GM21529 (cell line): Measurements from ENCODE around the gene CCDC78.
"Not testable (repeated sequence)": the region's sequence is repeated elsewhere in the genome, so short reads cannot be mapped to it uniquely, and the experiment has no call there.

Experiments used
- ATAC-seq: cut with Tn5 transposase; IDR thresholded peaks from one replicate; pipeline ENCODE4 v1.9.1; 2021; ENCODE audit not compliant: unreplicated experiment

Gene CCDC78

DNA sequence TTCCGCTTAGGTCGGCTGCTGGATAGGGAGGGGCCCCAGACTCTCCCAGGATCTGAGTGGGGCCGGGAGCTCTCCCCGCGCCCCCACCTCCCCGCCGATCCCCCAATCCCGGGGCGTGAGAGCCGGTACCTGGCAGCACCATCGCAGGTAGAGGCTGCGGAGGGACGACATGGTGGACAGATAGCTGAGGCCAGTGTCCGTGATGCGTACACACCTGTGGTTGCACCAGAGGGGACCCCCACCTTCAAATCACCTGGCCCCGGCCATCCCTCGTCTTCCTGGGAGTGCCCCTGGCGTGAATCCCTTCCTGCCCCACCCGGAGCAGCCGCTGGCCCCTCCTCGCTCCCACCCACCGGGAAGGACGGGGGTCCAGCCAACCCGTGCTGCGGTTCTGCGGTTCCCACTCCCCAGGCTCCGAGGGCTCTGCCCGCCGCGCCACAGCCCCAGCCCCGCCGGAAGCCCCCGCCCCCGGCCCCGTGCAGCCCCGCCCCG is 31.3 kb downstream of the CCDC78 start:
- ATAC-seq: no peak

DNA sequence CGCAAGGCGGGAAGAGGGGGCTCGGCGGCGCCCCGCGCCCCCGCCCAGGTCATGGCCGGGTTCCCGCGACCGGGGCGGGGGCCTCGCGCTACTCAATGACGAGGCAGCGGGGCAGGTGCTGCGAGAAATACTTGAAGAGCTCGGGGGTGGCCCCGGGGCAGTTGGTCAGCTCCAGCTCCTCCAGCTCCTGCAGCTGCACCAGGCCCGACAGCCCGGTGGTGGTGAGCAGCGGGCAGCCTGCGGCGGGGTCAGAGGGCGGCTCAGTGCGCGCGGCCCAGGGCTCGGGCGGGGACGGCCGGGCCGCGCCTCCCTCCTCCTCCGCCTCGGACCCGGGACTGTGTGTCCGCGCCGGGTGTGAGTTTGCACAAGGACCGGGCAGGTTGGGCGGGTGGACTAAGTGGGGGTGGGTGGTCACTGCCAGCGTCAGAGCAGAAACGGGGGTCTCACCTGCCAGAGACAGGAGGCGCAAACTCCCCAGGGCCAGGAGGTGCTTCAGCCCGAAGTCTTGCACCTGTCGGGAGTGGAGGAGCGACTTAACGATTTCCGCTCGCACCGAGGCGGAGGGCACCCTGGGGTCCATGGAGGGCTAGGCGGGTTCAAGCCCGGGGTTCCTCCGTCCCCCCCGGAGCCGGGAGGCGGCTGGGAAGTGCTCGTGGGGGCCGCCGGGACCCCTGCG is 31.9 kb downstream of the CCDC78 start:
- no peak for ATAC-seq

DNA sequence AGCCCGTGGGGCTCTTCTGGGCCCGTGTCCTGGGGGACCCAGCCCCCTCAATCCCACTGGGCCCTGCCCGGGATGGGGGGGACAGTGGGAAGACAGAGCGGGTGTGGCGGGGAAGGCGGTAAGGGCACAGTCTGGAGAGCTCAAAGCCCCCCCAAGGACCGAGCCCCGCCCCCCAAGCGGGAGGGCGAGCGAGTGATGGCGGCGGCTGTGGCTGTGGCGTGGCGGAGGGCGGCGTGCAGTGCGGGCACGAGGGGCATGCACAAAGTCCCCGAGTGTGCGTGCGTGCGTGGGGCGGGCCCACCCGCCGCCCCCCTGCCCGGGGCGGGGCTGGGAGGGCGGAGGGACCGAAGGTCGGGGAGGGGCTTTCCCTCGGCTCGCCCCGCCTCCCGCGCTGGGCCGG is 32.5 kb downstream of the CCDC78 start:
- ATAC-seq: no peak

DNA sequence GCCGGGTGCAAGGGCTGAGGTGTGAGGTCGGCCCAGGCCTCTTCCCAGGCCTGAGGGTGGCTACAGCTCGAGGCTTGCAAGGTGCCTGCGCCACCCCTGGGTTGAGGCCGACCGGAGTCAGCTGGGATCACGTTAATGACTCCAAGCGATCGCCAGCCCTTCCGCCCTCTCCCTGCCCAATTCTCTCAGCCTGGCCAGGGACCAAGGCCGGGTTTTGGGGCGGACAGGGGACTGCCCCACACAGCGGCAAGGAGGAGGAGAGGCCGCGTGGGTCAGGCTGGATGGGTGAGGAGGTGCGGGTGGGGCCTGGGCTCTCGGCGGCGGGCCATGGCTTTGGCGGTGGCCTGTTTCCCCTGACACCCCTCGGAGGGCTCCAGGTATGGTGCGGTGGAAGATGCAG is 32.9 kb downstream of the CCDC78 start:
- no peak for ATAC-seq

DNA sequence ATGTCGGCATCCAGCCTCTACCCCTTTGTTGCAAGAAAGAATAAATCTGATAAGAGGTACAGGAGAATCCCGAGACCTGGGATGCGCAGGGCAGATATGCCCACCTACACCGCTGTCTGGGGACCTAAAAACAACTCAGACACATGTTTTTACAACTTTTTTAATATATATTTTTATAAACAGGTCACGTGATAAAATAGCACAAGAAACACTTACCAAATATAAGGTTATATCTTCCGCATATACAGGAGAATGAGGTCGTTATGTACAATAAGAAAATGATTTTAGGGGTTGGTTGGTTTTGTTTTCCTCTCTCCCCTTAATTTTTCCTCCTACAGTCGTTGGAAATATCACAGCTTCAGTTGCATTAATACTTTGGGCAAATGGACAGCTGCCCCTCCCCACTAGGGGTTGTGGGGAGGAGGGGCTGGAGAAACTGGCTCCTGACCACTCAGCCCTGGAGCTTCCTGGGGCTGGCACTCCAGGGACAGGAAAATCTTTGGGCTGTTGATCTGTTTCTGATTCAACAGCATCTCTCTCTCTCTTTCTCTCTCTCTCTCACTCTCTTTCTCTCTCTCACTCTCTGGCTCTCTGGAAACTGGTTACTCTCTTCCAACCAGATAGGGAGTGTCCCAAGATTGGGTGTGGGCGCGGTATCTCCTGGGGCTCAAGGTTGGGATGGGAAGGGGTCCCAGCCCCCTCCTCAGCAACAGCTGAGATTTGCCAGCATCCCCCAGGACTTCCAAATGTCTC is 33.7 kb downstream of the CCDC78 start:
- no peak for ATAC-seq

DNA sequence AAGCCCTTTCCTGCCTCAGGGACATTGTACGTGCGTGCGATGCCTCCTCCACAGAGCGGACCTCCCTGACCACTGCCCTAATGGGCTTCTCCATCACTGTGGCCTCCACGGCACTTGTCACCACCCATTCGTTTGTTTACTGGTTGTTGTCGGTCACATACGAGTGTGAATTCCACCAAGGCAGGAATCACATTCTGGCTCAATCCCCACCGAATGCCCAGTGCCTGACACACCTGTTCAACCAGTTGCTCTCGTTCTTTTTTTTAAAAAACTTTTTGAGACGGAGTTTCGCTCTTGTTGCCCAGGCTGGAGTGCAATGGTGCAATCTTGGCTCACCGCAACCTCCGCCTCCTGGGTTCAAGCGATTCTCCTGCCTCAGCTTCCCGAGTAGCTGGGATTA is 35.0 kb downstream of the CCDC78 start:
- ATAC-seq: not testable (repeated sequence)

DNA sequence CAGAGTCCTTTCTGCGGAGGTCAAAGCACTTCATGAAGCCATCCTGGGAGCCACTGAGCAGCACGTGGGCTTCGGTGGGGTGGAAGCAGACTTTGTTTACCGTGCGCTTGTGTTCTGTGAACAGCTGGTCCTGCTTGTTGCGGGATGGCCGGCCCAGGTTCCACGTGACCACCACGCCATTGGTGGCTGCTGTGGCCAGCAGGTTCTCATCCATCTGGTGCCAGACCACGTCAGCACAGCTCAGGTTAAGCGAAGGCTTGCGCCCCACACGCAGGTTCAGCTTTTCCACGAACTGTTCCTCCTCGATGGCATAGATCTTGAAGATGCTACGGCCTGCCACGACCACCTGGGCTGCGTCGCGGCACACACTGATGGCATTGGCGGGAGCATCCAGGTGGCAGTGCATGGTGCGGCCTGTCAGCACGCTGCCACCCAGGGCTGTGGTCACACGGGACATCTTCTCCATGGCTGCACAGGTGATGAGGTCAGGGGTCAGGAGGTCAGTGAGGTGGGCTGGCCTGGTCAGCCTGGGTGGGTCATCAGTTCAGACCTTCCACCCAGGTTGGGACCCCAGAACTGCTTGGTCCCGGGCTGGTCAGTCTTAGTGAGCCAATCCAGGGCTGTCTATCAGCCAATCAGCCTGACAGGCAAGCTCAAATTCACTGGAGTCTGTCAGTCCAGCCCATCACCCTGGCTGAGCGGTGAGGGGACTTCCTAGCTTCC is 36.9 kb downstream of the CCDC78 start:
- no peak for ATAC-seq

DNA sequence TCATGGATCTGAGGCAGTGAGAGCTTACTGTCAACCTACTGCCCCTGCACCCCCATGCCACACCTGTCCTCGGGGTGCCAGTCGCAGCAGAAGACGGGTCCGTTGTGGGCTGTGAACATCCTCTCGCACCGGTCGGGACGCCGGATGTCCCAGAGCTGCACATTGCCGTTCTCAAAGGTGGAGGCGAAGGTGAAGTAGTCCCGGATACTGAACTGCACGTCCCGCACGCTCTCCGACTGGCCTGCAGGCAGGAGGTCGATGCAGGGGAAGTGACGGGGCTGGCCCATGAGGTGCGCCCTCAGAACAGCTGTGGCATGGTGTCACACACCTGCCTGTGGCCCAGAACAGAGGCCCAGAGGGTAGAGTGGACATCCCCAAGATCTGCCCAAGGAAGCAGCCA is 38.7 kb downstream of the CCDC78 start:
- ATAC-seq: no peak

DNA sequence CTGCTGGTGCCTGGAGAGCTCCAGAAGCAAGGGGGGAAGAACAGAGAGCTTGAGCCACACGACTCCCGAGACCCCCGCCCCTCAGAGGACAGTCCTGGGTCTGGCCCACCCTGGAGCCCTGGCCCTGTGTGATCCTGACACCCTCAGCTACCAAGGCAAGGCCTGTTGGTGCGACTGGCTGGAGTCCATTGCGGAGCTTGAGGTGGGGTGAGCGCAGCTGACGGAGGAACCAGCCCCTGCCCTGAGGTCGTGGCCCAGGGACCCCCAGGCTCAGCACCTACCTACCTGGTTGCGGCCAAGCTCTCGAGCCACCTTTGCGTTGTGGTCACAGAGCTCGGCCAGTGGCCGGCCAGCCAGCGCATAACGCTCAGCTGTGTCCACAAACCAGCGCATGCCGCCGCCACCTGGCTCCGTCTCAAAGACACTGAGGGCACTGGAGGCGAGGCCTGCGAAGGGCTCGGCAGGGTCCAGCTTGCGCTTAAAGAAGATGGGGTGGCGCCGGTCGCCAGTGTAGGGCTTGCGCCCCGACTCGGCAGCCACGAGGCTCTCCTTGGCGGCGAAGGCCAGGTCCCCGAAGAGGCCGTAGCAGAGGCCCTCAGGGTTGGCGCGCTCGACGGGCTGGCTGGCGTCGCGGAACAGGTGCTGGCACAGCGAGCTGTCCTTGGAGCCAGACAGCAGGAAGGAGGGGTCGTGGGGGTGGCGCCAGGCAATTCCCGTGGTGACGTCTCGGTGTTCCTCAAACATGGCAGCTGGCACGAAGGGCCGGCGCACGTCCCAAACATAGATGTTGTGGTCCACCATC is 39.6 kb downstream of the CCDC78 start:
- ATAC-seq: no peak

DNA sequence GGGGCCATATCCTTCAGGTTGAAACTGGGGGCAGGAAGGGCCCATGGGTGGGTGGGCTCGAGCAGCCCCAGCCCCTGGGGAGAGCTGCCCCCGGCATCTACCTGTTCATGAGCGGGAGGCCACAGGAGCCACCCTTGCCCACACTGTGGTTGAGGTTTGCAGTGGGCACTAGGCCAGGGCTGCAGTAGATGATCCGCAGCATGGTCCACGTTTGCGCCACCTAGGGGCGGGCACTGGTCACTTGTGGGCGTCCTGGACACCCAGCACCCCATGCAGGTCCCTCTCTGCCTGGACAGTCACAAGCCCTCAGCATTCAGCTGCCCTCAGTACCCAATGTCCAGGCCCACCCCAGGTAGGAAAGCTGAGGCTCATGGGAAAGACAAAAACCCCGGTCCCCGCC is 40.3 kb downstream of the CCDC78 start:
- no peak for ATAC-seq

DNA sequence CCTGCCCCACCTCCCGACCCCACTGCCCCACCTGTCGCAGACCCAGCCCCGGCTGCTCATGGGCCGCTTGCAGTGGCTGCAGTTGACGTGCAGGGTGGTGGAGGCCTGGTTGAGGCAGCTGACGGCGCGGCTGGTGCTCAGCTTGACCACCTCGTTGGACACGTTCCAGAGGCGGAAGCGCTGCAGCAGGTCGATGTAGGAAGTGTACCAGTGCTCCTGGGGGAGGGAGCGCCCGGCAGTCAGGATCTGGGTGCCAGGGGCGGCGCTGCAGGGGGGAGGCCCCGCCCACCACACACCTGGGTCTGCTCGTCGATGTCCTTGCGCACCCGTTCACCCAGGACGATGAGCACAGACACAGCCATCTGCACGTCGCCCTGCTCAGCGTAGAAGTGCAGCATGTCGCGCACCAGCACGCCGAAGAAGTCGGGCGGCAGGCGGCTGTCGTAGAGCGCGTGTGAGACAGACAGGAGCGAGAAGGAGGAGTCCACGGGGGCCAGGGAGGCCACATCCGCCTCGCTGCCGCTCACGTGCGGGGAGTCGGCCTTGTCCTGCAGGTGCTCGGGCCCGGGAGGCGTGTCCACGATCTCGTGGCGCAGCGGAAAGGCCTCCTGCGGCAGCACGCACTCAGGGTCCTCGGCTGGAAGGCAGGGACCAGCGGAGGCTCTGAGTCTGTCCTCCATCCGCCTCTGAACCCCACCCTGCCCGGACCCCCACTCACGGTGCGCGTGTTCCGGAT is 41.1 kb downstream of the CCDC78 start:
- no peak for ATAC-seq

DNA sequence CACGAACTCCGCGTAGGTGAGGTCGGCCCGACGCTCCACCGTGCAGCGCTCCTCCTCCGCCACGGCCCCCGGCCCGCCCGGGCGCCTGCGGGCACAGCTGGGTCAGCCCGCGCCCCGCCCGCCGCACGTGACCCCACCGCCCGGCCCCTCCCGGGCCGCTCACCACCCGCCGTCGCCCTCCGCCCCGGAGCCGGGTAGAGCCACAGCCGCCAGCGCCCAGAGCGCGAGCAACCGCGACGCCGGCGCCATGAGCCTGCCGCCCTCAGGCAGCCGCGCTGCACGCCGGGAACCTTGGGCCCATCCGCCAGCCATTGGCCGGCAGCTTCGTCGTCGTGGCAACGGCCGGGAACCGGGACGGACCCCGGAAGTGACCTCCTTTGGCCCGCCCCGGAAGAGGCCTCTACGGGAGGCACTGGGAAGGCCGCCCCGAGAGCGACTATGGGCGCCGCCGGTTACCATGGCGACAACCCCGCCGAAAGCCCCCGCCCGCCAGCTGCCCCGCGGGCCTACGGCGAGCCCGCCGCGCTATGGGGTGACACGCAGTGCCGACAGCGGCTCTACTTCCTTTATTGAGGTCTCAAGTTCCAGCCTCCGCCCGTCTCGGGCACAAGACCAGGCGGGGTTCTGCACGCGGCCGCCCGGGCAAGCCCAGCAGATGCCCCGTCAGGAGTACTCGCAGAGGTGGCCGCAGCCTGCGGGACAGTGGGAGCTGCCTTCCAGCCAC is 42.0 kb downstream of the CCDC78 start, which contains the start of gene JMJD8:
Gene JMJD8, minus strand, starts transcription at position 264 of the 724 bp plus-strand sequence. Its CDS starts 15 bp downstream, at position 249.
- peak; percentile 63 for ATAC-seq

DNA sequence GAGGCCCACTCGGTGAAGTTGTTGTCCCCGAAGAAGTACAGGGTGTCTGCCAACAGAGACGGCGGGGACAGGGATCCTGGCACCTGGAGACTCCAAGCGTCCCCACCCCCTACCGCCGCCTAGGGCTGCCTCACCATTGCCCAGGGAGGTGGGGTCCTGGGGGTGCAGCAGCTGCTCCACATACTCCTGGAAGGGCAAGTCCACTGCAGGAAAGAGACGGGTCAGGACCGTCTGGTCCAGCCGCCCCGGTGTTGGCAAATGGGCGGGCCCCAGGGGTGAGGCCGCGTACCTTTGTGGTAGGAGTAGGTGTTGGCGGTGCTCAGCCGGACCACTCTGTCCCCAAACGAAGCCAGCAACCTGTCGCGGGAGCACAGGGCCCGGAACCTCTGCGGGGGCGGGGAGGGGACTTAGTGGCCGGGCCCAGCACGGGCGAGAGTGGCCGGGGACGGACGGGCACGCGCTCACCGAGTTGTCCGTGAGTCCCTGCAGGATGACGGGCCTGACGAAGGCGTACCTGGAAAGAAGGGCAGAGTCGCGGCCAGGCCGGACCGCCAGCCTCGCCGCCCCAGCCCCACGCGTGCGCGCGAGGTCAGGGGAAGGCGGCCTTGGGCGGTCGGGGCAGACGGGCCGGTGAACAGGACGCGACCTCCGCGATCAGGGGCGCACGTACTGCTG is 42.7 kb downstream of the CCDC78 start:
- no peak for ATAC-seq

DNA sequence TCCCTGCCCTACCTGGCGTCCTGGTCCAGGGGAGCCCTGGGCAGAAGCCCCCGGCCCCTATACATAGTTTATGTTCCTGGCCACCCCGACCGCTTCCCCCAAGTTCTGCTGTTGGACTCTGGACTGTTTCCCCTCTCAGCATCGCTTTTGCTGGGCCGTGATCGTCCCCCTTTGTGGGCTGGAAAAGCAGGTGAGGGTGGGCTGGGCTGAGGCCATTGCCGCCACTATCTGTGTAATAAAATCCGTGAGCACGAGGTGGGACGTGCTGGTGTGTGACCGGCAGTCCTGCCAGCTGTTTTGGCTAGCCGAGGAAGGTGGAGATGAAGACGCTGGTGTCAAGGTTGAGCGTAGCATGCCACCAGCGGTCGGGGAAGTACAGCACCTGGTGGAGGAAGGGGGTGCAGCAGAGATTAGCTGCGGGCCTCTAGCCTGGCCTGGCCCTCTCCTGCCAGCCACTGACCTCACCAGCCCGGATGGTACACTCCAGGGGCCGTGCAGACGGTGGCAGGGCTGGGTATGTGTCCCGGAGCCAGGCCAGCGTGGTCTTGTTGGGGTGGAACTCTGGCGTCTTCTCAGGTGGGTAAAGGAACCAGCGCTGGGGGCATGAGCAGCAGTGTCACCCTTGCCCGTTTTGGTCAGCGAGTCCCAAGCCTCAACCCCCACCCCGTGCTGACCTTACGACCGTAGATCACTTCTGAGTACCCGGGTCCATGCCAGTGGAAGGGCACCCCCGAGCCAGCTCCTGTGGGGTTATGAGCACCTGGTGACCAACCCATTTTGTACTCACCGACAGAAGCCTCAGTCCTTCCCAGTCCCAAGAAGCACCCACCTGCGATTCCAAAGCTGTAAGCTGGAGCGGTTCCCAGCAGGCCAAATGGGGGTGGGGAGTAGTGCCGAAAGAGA is 43.5 kb downstream of the CCDC78 start:
- ATAC-seq: no peak

DNA sequence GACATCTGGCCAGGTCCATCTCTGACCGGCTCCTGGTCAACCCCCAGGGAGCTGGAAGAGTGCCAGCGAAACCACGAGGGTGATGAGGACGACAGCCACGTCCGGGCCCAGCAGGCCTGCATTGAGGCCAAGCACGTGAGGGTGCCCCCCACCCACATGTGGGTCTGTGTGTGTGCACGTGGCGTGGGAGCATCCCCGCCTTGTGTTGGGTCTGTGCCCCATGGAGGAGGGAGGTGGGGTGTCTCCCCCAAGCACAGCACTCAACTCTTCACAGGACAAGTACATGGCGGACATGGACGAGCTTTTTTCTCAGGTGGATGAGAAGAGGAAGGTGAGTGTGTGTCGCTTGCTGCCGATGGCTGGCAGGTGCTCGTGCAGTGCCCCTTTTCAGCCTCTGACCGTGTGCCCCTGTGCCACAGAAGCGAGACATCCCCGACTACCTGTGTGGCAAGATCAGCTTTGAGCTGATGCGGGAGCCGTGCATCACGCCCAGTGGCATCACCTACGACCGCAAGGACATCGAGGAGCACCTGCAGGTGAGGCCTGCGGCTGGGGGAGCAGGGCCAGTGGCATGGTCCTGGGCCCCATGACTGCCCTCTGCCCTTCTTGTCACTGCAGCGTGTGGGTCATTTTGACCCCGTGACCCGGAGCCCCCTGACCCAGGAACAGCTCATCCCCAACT is 44.4 kb downstream of the CCDC78 start:
- no peak for ATAC-seq

DNA sequence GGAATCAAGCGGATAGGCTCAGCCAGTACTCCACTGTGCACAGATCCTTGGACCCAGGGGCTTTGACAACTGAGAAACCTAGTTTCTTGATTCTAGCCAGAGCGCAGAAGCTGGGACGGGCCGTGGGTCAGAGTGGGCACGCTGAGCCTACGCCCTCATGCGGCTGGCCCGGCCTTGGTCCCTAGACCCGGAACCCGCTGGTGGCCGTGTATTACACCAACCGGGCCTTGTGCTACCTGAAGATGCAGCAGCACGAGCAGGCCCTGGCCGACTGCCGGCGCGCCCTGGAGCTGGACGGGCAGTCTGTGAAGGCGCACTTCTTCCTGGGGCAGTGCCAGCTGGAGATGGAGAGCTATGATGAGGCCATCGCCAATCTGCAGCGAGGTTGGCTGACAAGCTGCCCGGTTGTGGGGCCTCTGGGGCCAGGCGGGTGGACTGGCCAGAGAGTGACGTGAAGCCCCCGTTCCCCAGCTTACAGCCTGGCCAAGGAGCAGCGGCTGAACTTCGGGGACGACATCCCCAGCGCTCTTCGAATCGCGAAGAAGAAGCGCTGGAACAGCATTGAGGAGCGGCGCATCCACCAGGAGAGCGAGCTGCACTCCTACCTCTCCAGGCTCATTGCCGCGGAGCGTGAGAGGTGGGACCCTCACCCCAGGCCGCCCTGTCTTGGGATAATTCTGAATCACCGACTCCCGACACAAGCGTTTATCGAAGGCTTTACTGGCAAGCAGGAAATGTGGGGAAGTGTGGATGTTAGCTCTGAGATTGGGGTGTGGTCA is 45.1 kb downstream of the CCDC78 start:
- ATAC-seq: no peak

DNA sequence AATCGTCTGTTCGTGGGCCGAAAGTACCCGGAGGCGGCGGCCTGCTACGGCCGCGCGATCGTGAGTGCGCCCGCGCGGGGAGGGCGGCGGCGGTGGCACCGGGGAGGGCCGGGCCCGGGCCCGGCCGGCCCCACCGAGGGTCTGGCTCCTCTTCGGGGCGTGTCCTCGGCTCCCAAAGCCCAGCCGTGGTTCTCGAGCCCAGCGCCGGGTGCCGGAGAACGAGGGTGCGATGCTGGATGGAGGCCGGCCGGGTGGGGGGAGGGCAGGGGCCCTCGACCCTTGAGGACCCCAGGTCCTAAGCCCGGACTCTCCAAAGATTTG is 45.7 kb downstream of the CCDC78 start:
- ATAC-seq: no peak
